GM06990 (cell line): Measurements from ENCODE around the gene USP44.

Experiments used
- DNase-seq: peaks from one replicate; pipeline ENCODE4 v3.0.0-alpha.2; 2011; ENCODE audit not compliant: insufficient read length; ENCODE audit errors: extremely low read depth
- H3K27me3 ChIP-seq: replicated peaks from 2 replicates; pipeline ENCODE4 v1.6.0; 2011; ENCODE audit warnings: low read length; ENCODE audit not compliant: control insufficient read depth, insufficient read depth
- H3K36me3 ChIP-seq: 2 replicates; pipeline ENCODE4 v1.5.1; 2011; ENCODE audit warnings: low read length; ENCODE audit not compliant: control insufficient read depth, insufficient read depth
- H3K4me3 ChIP-seq: replicated peaks from 2 replicates; pipeline ENCODE4 v1.5.1; 2011; ENCODE audit warnings: low read depth, mild to moderate bottlenecking, control low read depth, low read length
- CTCF ChIP-seq: IDR thresholded peaks from 2 replicates; pipeline ENCODE4 v1.5.1; 2011; ENCODE audit warnings: low read length, control low read depth, mild to moderate bottlenecking, inconsistent platforms; ENCODE audit not compliant: insufficient read depth, poor library complexity, severe bottlenecking

USP44 gene

GRCh38 chr12:95513599-95513998, 37.7 kb downstream of the USP44 start:
- no peak for DNase-seq
- Histone ChIP-seq H3K27me3 (no peaks in the 10 kb centered on the region), H3K36me3 (peaks cover 9% of the 10 kb centered on the region), H3K4me3 (no peak overlapping the region)
- TF ChIP-seq CTCF, result no peak

- H3K27me3 ChIP-seq, result no peaks in the 10 kb centered on the region
- TF ChIP-seq CTCF, result no peak
- no peak for DNase-seq
- peaks cover 9% of the 10 kb centered on the region for H3K36me3 ChIP-seq
- H3K4me3 ChIP-seq, result no peak overlapping the region
Observed at GRCh38 chr12:95511977-95512376, 39.3 kb downstream of the USP44 start.

- TF ChIP-seq CTCF, result no peak
- Histone ChIP-seq H3K36me3 (peaks cover 9% of the 10 kb centered on the region), H3K4me3 (no peak overlapping the region), H3K27me3 (no peaks in the 10 kb centered on the region)
- DNase-seq, result no peak
Observed at GRCh38 chr12:95509300-95509699, 42.0 kb downstream of the USP44 start.

GRCh38 chr12:95506707-95507523, 44.4 kb downstream of the USP44 start:
- peaks cover 8% of the 10 kb centered on the region for H3K36me3 ChIP-seq

GRCh38 chr12:95505039-95505438, 46.2 kb downstream of the USP44 start:
- no peak for TF ChIP-seq CTCF
- no peak for DNase-seq
- H3K27me3 ChIP-seq, result no peaks in the 10 kb centered on the region
- no peak overlapping the region for H3K4me3 ChIP-seq
- peaks cover 7% of the 10 kb centered on the region for H3K36me3 ChIP-seq

More at GRCh38 chr12:95506707-95507523, 44.4 kb downstream of the USP44 start:
- no peak overlapping the region for H3K4me3 ChIP-seq
- TF ChIP-seq CTCF, result no peak
- DNase-seq, result no peak
- H3K27me3 ChIP-seq, result no peaks in the 10 kb centered on the region
